ENCODE measurements around the gene GALNT18.

GALNT18 gene

DNA sequence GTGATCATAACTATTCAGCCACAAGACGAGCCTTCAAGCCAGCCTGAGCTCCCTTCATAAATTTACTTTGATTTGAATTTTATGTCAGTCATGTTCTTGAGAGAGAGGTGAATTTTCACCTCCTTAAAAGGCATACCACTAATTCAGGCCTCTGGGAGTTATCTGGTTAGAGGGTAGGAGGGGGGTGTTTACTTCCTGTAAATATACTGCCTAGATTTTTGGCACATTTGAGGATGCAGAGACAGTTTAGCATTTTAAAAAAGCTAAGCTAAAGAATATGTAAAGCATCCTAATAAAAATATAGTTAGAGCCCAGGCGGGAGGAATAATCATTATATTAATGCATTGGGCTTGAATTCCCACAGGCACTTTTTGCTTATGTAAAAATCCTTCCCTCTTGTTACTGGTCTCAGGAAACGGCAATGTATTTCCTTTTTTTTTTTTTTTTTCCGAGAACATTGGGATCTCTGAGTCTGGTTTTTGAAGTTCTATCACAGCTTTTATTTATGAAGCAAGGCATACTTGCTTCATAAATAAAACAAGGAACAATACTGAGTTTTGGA is 385.2 kb downstream of the GALNT18 start:
- no peak for DNase-seq (ENCODE audit: low read depth)

DNA sequence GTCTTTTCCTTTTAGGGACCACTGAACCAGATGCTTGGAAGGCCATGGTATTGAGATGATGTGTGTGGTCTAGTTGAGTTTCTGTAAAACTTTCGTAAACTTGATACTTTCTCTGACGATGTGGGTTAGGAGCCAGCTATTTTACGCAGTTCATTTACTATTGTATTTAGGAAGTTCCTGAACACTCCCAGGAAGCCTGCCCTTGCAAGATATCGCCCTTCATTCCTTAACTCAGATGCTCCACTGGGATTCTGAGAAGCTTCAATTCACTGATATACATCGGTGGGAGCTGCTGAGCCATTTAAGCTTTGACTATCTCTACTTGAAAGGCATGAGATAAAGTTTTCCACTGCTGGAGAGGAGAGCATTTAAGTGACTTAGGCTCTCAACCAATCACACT is 390.0 kb downstream of the GALNT18 start:
- DNase-seq (ENCODE audit: low read depth), result no peak

- DNase-seq (ENCODE audit: low read depth), result no peak
These were observed 390.8 kb downstream of the GALNT18 start for GRCh38 chr11:11230802-11231562.

- DNase-seq (ENCODE audit: low read depth), result no peak
These were observed 391.7 kb downstream of the GALNT18 start for GRCh38 chr11:11230087-11230486.

DNA sequence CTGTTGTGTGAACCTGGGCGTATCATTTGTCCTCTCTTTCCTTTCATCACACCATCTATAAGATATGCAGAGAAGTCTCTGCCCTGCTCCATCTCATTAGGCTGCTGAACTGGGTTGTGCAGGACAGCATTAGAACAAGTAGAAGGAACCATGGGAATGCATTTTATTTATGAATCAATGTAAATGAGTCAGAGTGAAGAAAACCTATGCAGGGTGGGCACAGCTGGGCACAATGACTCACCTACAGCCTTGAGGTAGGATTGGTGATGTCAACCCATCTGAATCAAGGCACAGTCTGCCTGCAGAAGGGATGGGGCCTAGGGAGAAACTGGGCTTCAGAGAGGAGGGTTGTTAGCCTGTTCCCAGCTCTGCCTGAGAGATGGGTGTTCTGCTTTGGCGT is 392.2 kb downstream of the GALNT18 start:
- DNase-seq (ENCODE audit: low read depth), result no peak

DNA sequence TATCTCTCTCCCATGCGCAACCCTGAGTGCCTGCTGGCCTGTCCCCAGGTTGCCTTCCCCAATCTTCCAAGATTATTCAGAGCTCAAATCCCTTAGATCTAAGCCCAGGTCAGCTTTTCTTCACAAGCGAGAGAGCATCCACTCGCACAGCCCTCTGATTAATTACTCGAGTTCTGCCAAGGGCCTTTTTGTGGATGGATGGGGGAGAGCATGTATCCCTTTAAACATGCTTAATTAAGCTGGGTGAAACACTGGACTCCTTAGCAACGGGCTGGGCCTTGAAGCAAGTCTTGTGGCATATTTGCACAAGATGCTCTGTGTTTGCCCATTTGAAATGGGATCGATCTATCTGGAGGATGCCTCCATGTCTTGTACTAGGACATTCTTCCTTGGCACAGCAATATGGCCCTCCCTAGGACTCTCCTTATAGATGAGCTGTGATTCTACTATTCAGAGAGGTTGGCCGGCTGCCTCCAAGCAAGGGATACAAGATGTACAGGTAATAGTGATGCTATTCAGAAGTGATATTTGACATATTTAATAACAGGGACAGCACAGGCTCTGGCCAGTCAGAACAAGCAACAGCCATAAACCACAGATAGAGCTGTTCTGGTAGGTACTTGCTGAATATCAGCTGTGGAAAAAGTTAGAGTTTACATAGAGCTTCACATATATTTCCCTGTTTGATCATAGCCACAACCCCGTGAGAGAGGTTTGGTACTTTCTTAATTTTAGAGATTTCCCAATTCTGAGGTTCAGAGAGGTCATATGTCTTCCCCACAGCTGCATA is 394.3 kb downstream of the GALNT18 start:
- no peak for DNase-seq (ENCODE audit: low read depth)

All from activated T-helper 1 cell treated with Interleukin-2 at 50 U/mL for 16 hours (primary cell).